ENCODE data around the gene BDP1.
"Not testable (repeated sequence)": the region's sequence is repeated elsewhere in the genome, so short reads cannot be mapped to it uniquely, and the experiment has no call there.

Gene BDP1

GRCh38 chr5:71455427-71456361 lies at the start of gene BDP1:
Gene BDP1, plus strand, starts transcription at chr5:71455651. Its CDS starts 227 bp downstream, at chr5:71455878.
- peak; percentile 58 for DNase-seq (ENCODE audit: low read depth)

- DNase-seq (ENCODE audit: low read depth): not testable (repeated sequence)
Measured at GRCh38 chr5:71410088-71410487, 45.4 kb upstream of the BDP1 start.

- not testable (repeated sequence) for DNase-seq (ENCODE audit: low read depth)
Measured at GRCh38 chr5:71415626-71416025, 39.8 kb upstream of the BDP1 start.

DNA sequence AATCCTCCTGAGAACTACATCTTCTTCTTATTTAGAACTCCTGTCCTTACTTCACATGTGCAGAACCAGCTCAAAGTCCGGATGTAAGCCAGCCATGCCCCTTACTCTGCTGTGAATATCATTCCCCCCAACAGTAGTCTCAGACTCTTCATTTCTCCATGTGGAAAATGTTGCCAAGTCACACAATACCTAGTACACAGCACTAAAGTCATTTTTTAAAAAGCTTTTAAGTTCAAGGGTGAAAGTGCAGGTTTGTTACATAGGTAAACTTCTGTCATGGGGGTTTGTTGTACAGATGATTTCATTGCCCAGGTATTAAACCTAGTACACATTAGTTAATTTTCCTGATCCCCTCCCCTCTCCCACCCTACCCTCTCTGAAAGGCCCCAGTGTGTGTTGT lies 37.4 kb upstream of the BDP1 start:
- not testable (repeated sequence) for DNase-seq (ENCODE audit: low read depth)

- DNase-seq (ENCODE audit: low read depth): not testable (repeated sequence)
Measured at GRCh38 chr5:71421278-71421677, 34.2 kb upstream of the BDP1 start.

- DNase-seq (ENCODE audit: low read depth): not testable (repeated sequence)
Measured at GRCh38 chr5:71423896-71424295, 31.6 kb upstream of the BDP1 start.

DNA sequence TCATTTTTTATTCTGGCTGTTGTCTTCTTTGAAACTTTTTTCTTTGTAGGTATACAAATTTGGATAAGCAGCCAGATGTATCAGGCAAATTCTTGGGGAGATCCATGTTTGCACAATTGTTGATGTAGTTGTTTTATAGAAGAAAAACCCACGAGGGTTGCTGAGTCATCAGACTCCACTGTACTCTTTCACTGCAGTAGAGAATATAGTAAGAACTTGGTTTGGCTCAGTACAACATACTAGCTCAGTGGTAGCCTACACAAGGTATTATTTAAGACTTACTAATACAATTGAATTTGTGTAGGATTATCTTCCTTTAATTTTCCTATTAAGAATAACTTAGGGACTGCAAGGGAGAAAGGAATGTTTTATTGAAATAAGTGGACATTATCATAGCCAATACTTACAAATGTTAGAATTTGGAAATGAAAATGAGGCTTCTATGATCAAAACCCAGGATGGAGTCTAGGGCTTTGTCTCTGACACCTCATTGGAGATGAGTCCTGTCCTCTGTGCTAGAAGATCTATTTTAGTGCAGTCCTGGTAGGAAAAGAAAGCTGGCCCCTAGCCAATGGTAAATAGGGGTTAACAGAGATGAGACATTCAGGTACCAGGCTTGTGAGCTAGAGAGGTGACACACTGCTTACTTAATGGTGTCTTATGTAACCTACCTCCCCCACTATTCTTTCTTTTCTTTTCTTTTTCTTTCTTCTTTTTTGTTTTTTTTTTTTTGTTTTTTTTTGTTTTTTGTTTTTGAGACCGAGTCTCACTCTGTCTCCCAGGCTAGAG lies 28.6 kb upstream of the BDP1 start:
- DNase-seq (ENCODE audit: low read depth): not testable (repeated sequence)

DNA sequence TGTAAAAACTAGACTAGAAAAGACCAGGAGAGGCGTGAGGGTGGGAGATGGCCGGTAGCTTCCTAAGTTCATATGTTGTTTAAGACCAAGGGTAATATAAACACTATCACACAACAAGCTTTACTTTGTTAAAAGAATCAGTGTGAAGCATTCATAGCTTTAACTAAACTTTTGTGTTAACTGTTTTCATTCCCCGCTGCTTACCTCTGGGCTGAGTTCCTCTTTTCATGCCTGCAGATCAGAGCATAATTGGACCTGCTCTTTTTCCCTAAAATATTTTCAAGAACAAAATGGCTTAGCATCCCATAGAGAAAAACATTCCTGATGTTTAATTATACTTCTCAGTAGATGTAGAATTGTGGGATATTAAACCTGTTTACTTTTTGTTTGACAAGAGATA lies 23.0 kb upstream of the BDP1 start:
- not testable (repeated sequence) for DNase-seq (ENCODE audit: low read depth)

GRCh38 chr5:71434825-71435224 lies 20.6 kb upstream of the BDP1 start:
- DNase-seq (ENCODE audit: low read depth): not testable (repeated sequence)

DNA sequence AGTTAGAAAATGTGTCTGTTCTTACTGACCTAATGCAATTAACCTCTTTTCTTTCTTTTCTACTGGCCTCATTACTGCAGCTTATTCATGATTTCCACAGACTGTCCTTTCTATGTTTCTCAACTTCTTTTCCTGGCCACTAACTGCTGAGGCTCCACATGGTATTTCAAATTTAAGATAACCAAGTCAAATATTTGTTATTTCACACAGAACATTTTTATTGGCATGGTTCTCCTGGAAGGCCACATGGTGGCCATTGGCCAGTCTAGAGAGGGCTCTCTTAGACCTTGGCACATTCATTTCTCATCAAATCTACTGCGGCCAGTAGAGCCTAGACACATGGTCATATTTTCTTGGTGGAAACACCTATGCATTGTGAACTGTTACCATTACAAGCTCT lies 13.9 kb upstream of the BDP1 start:
- DNase-seq (ENCODE audit: low read depth): not testable (repeated sequence)

- not testable (repeated sequence) for DNase-seq (ENCODE audit: low read depth)
Measured at GRCh38 chr5:71443891-71444290, 11.6 kb upstream of the BDP1 start.

DNA sequence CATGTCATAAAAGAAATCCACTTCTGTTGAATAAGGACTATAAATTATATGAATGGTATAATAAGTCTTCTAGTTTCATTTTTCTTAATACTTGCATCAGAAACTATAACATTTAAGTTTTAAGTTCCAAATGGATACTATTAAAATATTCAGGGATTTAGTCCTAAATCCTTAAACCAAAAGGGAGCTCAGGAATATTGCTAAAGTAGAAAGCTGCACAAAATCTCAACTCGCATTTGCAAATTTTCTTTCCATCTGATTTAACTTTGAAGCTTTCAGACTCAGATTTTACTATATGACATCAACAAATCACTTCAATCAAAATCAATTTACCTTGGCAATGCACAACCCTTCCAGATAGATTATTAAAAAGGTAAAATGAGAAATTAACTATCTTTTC lies 10.4 kb upstream of the BDP1 start:
- not testable (repeated sequence) for DNase-seq (ENCODE audit: low read depth)

DNA sequence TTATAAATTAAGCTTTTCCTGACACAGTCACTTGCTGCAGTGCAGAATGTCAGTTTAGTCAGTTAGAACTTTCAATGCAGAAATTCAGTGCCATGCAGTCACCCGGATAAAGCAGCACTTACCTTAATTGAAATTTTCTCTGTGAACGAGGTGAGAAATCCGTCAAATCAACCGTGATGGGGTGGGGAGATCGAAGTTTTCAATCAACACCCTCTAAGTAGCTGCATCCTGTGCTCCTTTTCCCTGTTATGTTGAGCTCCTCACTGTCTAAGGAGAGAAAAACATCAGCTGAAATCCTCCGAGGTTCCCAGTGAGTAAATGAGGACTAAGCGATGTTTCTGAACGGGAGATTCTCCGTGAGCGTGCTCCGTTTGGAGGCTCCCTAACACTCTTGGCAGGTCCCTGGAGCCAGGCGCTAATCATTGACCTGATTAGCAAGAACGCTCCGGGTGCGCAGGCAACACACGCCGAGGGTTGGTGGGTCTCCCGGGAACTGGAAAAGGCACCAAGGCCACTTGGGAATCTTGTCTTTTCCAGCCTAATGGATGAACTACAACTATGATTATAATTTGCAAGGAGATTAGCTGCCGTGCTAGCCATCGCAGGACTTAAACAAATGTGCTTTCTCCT lies 9.8 kb upstream of the BDP1 start:
- DNase-seq (ENCODE audit: low read depth): not testable (repeated sequence)

DNA sequence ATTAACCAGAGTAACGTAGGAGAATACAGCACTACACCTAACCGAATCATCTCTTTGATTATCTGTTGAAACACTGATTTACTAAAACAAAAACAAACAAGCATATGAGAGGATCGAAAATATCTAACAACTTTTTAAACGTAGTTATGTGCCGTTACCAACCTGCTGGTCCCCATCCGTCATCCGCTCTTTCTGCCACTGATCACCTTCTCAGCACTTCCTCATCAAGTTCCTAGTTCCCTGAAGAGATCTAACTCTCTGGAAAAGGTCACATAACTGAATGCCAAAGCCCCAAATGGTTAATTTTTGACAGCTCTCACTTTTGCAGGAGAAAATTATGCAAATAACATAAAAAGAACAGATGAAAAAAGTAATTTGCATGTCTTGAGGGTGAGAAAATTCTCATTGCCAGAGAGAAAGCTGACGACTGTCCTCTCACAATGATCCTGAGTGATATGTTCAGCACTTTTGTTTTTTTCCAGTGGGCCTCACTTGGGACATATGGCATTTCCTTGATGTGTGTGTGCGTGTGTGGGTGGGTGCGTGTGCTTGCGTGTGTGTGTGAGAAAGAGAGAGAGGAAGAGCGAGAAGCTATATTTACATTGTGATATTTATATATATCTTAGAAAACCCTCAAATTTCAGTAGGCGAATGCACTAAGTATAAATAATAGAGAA lies 8.8 kb upstream of the BDP1 start:
- not testable (repeated sequence) for DNase-seq (ENCODE audit: low read depth)

GRCh38 chr5:71447218-71447808 lies 8.1 kb upstream of the BDP1 start:
- not testable (repeated sequence) for DNase-seq (ENCODE audit: low read depth)

DNA sequence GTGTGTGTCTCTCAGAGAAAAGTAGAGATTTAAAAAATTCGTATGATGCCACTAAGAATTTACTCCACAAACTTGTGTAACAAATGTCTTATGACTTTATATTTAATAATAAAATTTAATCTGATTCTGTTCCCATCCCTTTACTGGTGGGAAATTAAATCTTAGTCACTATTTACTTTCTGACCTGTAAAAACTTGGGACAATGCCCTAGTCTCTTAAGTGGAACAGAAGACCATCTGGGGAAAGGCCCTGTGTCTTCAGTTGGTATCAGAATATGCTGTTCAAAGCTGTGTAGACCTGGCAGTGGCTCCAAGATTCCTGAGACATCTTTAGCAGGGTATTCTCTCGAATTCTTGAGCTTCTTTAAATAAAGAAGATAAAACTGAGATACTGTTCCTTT lies 2.6 kb upstream of the BDP1 start:
- no peak for DNase-seq (ENCODE audit: low read depth)

- no peak for DNase-seq (ENCODE audit: low read depth)
Measured at GRCh38 chr5:71454913-71455312, 538 bp upstream of the BDP1 start.

GRCh38 chr5:71456362-71456743 lies 902 bp downstream of the BDP1 start:
- DNase-seq (ENCODE audit: low read depth): no peak

GRCh38 chr5:71457106-71457505 lies 1.7 kb downstream of the BDP1 start:
- no peak for DNase-seq (ENCODE audit: low read depth)

DNA sequence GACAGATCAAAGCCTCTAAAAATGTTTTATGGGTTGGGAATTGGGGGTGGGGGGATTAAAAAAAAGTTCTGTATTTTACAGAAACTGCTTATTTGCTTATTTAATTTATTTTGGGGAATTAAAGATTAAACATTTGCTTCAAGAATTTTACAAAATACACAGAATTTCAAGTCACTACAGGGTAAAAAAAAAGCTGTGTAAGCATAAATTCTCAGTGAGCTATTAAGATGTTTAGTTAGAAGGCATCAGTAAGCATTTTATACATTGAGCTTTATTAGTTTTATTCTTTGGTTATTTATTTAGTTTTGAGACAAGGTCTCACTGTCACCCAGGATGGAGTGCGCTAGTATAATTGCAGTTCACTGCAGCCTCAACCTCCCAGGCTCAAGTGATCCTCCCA lies 5.2 kb downstream of the BDP1 start:
- no peak for DNase-seq (ENCODE audit: low read depth)

DNA sequence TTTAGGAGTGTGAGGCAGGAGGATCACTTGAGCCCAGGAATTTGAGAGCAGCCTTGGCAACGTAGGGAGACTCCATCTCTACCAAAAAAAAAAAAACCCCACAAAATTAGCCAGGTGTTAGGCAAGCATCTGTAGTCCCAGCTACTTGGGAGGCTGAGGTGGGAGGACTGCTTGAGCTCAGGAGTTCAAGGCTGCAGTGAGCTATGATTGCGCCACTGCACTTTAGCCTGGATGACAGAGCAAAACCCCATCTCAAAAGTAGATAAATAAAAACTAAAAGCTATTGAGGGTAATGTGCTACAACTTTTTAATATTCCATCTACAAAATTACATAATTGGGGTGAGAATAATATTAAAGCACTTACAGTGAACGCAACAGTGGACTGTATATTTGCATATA lies 5.9 kb downstream of the BDP1 start:
- no peak for DNase-seq (ENCODE audit: low read depth)
